Tibial artery (tissue), 4 donors: ENCODE results near the gene SPRN.
A peak's percentile ranks its signal among the peaks of the same experiment; 100 is the strongest.
"Not testable (repeated sequence)": the region's sequence is repeated elsewhere in the genome, so short reads cannot be mapped to it uniquely, and the experiment has no call there.

ENCODE experiments used
- DNase-seq, 2 donors: peaks; one replicate each; pipeline ENCODE4 v3.0.0-alpha.2; 2019
- H3K27ac ChIP-seq, 2 donors: fragments of 200-600 bp; sonication (generic) in 1 of 2; 1 replicate in 1 of 2; 2 replicates in 1 of 2; pipeline ENCODE4 v1.5.1; 2018 to 2019; ENCODE audit warnings: mild to moderate bottlenecking in 1 of 2
- H3K27me3 ChIP-seq, 2 donors: fragments of 200-600 bp; sonication (generic) in 1 of 2; one replicate each; pipeline versions ENCODE4 v1.5.1 to v1.6.0; 2016 to 2019
- H3K36me3 ChIP-seq, 3 donors: fragments of 200-600 bp; sonication (generic) in 2 of 3; one replicate each; pipeline ENCODE4 v1.5.1; 2016 to 2019; ENCODE audit warnings: mild to moderate bottlenecking in 2 of 3
- H3K4me1 ChIP-seq, 4 donors: fragments of 200-600 bp; sonication (generic) in 2 of 4; 1 replicate in 3 of 4; 2 replicates in 1 of 4; pipeline ENCODE4 v1.5.1; 2016 to 2019
- H3K4me3 ChIP-seq, 2 donors: fragments of 200-600 bp; sonication (generic) in 1 of 2; 1 replicate in 1 of 2; 2 replicates in 1 of 2; pipeline ENCODE4 v1.5.1; 2018 to 2019; ENCODE audit warnings: mild to moderate bottlenecking in 2 of 2
- H3K9me3 ChIP-seq, 3 donors: fragments of 200-600 bp; sonication (generic) in 1 of 3; one replicate each; pipeline ENCODE4 v1.5.1; 2016 to 2019
- intact Hi-C: fragments of 100-400 bp; cut with DNase I; formaldehyde crosslinking; loops from one replicate; pipeline ENCODE4 v1.15.0; 2023; ENCODE audit warnings: low total_unique reads
- TF ChIP-seq, protein P1 (sequence below), 2 experiments: fragments of 200-600 bp in 1 of 2; fragments of 450-650 bp in 1 of 2; IDR thresholded peaks; one replicate each; pipeline ENCODE4 v1.5.1; 2017 to 2019; ENCODE audit warnings: antibody characterized with exemption in 2 of 2, mild to moderate bottlenecking in 1 of 2, moderate library complexity in 1 of 2

Gene SPRN

DNA sequence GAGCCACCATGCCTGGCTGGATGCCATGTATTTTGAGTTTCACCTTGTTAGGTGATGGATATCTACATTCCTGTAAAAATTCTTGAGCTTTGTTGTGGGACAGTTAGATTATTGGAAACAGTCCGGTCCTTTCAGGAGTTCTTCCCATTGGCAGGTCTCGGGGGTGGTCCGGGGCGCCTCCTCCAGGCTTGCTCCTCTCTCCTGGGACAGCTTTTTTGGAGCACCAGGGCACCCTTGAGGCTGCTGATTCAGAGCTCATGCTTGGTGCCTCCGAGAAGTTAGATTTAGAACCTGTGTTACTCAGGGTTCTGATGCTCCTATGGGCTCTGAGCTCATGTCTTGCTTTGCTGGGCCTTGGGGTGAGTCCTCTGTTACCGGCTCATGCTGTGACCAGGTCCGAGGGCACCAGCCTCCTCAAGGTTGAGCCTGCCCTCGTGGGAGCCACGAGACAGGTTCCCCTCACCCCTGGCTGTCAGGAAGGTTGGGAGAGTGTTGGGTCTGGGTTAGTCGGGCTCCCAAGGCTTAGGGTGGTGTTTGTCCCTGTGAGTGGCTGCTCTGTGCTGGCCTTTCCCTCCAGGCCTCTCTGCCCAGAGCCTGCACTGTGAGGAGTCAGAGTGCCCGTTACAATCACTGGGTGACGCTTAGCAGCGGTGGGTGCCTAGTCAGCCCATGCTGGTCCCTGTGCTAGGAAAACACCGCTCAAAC is 6.0 kb downstream of the SPRN start:
- TF ChIP-seq, protein P1, sequence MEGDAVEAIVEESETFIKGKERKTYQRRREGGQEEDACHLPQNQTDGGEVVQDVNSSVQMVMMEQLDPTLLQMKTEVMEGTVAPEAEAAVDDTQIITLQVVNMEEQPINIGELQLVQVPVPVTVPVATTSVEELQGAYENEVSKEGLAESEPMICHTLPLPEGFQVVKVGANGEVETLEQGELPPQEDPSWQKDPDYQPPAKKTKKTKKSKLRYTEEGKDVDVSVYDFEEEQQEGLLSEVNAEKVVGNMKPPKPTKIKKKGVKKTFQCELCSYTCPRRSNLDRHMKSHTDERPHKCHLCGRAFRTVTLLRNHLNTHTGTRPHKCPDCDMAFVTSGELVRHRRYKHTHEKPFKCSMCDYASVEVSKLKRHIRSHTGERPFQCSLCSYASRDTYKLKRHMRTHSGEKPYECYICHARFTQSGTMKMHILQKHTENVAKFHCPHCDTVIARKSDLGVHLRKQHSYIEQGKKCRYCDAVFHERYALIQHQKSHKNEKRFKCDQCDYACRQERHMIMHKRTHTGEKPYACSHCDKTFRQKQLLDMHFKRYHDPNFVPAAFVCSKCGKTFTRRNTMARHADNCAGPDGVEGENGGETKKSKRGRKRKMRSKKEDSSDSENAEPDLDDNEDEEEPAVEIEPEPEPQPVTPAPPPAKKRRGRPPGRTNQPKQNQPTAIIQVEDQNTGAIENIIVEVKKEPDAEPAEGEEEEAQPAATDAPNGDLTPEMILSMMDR (IDR thresholded peaks at IDR 0.05) = no peak
- no peak for DNase-seq
- Histone ChIP-seq H3K36me3 (peaks cover 37 to 59% (median 41%) of the 10 kb centered on the region in 3 donors), H3K4me3 (no peak overlapping the region), H3K27ac (no peak overlapping the region), H3K4me1 (peaks cover 0 to 13% (median 7%) of the 10 kb centered on the region in 4 donors), H3K27me3 (peaks cover 0 to 52% of the 10 kb centered on the region in 2 donors), H3K9me3 (no peaks in the 10 kb centered on the region)
- intact Hi-C loops = no loop called here

GRCh38 chr10:133415752-133416151 is 8.7 kb downstream of the SPRN start:
- TF ChIP-seq, protein P1 (IDR thresholded peaks at IDR 0.05) = no peak
- peaks cover 62 to 77% (median 68%) of the 10 kb centered on the region in 3 donors for H3K36me3 ChIP-seq

DNA sequence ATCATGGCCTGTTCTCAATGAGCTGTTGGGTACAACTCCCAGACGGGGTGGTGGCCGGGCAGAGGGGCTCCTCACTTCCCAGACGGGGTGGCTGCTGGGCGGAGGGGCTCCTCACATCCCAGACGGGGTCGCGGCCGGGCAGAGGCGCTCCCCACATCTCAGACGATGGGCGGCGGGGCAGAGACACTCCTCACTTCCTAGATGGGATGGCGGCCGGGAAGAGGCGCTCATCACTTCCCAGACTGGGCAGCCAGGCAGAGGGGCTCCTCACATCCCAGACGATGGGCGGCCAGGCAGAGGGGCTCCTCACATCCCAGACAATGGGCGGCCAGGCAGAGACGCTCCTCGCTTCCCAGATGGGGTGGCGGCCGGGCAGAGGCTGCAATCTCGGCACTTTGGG is 10.0 kb downstream of the SPRN start:
- DNase-seq, intact Hi-C loops, H3K27ac ChIP-seq, H3K4me1 ChIP-seq, H3K4me3 ChIP-seq: not testable (repeated sequence)
- peaks cover 0 to 27% (median 17%) of the 10 kb centered on the region in 3 donors for H3K9me3 ChIP-seq
- peaks cover 61 to 77% (median 68%) of the 10 kb centered on the region in 3 donors for H3K36me3 ChIP-seq
- peaks cover 0 to 13% of the 10 kb centered on the region in 2 donors for H3K27me3 ChIP-seq

More at GRCh38 chr10:133415752-133416151, 8.7 kb downstream of the SPRN start:
- H3K27ac ChIP-seq = no peak overlapping the region
- H3K27me3 ChIP-seq = peaks cover 0 to 27% of the 10 kb centered on the region in 2 donors
- peaks cover 0 to 24% (median 17%) of the 10 kb centered on the region in 3 donors for H3K9me3 ChIP-seq
- no peaks in the 10 kb centered on the region for H3K4me1 ChIP-seq
- intact Hi-C loops = no loop called here
- DNase-seq = peak in 1 of 2 donors; percentile 28
- no peak overlapping the region for H3K4me3 ChIP-seq

- H3K4me1 ChIP-seq = no peaks in the 10 kb centered on the region
- H3K9me3 ChIP-seq = peaks cover 0 to 27% (median 17%) of the 10 kb centered on the region in 3 donors
- TF ChIP-seq, protein P1 (IDR thresholded peaks at IDR 0.05) = no peak
- H3K27me3 ChIP-seq = no peaks in the 10 kb centered on the region
- H3K27ac ChIP-seq = no peak overlapping the region
- intact Hi-C loops = no loop called here
- DNase-seq = no peak
- no peak overlapping the region for H3K4me3 ChIP-seq
- H3K36me3 ChIP-seq = peaks cover 61 to 73% (median 63%) of the 10 kb centered on the region in 3 donors
These were observed 12.1 kb downstream of the SPRN start for GRCh38 chr10:133412381-133412711.

GRCh38 chr10:133411523-133412380 is 12.7 kb downstream of the SPRN start:
- TF ChIP-seq, protein P1 (IDR thresholded peaks at IDR 0.05) = no peak
- H3K36me3 ChIP-seq = peaks cover 61 to 78% (median 67%) of the 10 kb centered on the region in 3 donors
- intact Hi-C loops = no loop called here

More at GRCh38 chr10:133411523-133412380, 12.7 kb downstream of the SPRN start:
- no peak overlapping the region for H3K27ac ChIP-seq
- H3K9me3 ChIP-seq = peaks cover 0 to 27% (median 17%) of the 10 kb centered on the region in 3 donors
- no peak overlapping the region for H3K4me3 ChIP-seq
- no peak for DNase-seq
- no peaks in the 10 kb centered on the region for H3K4me1 ChIP-seq
- no peaks in the 10 kb centered on the region for H3K27me3 ChIP-seq
